Embryonic facial prominence (tissue), 1 donor: Measurements from ENCODE around the gene TBCD.
"Not testable (repeated sequence)": the region's sequence is repeated elsewhere in the genome, so short reads cannot be mapped to it uniquely, and the experiment has no call there.

Source experiments
- DNase-seq: peaks from one replicate; pipeline ENCODE4 v3.0.0-alpha.2; 2016; ENCODE audit errors: extremely low spot score

TBCD gene

DNA sequence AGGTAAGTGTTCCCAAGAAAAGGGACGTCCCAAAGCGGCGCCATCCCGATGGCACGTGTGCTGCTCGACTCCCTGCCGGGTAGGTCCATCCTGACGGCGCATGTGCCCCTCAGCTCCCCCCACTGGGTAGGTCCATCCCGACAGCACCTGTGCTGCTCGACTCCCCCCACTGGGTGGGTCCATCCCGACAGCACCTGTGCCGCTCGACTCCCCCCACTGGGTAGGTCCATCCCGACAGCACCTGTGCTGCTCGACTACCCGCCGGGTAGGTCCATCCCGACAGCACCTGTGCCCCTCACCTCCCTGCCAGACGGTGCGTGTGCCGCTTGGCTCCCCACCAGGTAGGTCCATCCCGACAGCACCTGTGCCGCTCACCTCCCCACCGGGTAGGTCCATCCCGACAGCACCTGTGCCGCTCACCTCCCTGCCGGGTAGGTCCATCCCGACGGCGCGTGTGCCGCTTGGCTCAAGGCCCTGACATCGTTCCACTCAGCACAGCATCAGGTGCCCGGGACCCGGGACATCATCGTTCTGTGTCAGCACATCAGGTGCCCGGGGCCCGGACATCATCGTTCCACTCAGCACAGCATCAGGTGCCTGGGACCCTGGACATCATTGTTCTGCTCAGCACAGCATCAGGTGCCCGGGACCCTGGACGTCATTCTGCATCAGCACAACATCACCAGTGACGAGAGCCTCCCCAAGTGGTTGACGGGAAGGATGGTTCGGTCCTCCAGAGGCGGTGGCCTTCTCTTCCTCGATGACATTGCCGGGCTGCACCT is 22.2 kb upstream of the TBCD start:
- no peak for DNase-seq

DNA sequence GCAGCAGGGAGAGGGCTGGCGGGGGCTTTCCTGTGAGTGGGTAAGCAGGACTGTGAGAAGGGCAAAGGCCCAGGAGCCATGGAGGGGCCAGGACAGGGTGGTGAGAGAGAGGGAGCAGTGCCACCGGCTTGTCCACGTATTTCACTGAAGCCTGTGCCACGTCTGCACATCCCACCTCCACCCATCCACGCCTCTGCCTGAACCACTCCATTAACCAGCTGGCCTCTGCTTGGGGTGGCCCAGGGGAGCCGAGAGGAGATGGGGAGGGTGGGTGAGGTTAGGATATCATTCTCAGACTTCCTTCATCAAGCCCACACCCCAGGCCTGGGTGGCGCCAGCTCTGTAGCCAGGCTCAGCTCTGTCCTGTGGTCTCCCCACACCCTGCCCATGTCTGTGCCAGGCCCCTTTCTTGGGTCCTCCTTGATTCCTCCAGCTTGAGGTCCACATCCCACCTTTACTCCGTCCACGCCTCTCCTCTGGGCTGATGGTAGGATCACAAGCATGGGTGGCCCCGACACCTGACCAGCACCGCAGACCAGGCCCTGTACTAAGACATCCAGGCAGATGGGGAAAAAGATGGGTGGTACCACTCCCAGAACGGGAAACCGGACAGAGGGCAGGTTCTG is 19.6 kb upstream of the TBCD start:
- no peak for DNase-seq

DNA sequence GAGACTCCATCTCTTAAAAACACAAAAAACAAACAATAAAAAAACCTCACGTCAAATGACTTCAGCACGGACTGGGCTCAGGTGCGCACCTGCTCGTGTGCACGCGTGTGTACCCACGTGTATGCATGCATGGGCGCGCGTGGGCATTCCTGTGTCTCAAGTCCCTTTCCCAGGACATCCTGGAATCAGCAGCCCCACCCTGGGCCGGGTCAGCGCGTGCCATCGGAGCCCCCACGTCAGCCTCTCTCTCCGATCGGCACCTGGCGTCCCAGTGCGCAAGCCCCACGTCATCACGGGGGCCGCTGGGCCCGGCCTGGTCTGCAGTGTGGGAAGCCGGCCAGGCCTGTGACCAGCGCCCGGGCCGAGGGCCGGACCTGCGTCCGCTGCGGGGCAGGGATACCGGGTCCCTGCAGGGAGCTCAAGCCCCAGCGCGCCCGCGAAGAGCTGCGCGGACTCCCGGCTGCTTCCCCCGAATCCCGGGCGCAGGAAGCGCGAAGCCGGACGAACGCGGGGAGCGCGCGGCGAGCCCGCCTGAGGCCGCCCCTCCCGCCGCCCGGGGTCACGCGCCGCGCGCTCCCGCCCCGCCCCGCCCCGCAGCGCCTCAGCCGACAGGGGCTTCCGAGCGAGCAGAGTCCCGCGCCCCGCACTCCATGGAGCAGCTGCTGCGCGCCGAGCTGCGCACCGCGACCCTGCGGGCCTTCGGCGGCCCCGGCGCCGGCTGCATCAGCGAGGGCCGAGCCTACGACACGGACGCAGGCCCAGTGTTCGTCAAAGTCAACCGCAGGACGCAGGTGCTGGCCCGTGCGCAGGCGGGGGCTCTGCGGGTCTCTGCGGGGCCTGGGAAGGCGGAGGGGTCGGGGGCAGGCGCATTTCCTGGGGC is 16.6 kb upstream of the TBCD start, which contains the start of gene FN3K:
FN3K (plus strand) TSS at position 629 of the 880 bp plus-strand sequence; CDS start at position 651, 22 bp downstream.
- DNase-seq, result no peak

DNA sequence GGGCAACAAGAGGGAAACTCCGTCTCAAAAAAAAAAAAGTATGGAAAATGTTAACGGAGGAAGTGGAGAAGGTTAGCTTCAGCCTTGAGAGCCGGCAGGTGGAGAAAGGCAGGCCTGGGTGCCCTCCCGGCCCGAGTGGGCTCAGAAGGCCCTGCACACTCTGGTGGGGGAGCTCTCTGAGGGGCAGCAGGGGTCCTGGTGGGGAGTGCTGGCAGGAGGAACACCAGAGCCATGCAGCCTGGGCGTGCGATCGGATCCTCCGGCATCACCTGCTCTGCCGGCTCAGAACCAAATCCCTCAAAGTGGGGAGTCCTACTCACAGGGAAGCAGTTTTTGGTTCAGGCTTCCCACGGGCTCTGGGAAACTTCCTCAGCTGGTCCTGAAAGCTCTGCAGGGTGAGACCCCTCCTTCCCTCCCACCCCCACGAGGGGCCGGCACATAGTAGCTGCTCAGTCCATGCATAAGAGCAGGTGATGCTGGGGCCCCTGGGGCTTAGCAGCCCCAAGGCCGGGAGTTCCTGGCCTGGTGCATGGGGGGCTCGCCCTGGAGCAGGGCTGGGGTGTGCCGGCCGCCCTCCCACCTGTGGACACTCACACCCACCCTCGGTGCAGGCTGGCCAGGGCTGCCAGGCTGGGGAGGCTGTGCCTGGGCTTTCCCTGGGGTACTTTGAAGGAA is 15.2 kb upstream of the TBCD start:
- no peak for DNase-seq

DNA sequence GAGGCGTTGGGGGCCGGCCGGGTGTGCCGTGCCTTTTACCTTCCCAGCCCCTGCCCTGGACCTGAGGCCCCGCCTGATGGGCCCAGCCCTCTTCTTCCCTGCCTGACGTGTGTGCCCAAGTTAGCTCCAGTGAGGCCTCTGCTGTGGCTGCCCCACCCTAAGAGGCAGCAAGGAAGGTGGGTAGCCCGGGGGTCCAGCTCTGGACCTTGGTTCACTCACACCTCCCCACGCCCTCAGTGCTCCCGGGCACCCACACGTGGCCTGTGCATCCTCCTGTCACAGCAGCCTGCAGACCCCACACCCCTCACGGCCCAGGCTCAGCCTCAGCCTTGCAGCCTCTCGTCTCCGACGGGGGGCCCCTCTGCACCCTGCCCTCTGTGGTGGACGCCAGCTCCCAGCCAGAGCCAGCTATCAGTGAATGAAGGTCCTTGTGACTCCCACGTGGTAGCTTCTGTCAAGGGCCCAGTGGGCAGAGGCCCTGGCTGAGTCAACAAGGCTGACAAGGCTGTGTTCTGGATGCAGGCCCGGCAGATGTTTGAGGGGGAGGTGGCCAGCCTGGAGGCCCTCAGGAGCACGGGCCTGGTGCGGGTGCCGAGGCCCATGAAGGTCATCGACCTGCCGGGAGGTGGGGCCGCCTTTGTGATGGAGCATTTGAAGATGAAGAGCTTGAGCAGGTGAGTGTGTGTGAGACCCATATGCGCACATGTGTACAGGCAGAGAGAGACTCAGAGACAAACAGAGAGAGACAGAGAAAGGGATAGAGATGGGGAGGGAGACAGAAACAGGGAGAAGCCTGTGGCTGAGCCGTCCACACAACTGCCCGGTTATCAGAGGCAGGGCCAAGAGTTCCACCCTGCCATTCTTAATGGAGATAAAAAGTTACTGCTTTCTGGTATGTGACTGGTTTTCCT is 13.6 kb upstream of the TBCD start:
- DNase-seq, result no peak

DNA sequence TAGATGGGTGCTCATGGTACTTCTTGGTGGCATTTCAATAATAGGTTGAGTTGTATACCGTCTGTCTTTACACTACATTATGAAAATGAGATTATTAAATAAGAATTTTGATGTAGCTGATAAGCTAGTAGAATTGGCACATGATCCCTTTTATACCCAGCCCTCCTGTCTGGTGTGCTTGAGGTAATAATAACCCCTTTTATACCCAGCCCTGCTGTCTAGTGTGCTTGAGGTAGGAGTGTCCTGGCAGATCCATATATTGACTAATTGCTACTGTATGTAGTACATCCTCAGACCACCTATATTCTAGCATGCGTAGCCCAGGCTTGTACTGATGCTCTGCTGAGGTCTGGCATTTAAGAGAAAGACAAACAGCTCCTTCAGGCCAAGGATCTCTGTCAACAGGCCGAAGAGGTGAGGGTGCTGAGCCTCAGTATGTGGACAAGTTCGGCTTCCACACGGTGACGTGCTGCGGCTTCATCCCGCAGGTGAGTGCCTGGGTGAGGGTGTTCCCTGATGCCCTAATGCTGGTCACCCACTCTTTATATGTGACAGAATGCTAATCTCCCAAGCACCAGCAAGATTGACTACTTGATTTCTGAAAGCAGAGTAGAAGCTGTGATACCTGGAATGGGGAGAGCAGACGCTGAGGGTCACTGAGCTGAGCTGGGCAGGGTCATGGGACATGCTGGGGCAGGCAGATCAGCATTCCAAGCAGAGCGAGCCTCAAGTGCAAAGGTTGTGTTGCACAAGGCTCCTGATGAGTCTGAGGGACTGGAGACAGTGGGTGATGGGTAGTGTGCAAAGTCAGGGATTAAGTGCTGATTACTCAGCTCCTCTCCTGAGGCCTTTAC is 10.7 kb upstream of the TBCD start:
- DNase-seq, result no peak

DNA sequence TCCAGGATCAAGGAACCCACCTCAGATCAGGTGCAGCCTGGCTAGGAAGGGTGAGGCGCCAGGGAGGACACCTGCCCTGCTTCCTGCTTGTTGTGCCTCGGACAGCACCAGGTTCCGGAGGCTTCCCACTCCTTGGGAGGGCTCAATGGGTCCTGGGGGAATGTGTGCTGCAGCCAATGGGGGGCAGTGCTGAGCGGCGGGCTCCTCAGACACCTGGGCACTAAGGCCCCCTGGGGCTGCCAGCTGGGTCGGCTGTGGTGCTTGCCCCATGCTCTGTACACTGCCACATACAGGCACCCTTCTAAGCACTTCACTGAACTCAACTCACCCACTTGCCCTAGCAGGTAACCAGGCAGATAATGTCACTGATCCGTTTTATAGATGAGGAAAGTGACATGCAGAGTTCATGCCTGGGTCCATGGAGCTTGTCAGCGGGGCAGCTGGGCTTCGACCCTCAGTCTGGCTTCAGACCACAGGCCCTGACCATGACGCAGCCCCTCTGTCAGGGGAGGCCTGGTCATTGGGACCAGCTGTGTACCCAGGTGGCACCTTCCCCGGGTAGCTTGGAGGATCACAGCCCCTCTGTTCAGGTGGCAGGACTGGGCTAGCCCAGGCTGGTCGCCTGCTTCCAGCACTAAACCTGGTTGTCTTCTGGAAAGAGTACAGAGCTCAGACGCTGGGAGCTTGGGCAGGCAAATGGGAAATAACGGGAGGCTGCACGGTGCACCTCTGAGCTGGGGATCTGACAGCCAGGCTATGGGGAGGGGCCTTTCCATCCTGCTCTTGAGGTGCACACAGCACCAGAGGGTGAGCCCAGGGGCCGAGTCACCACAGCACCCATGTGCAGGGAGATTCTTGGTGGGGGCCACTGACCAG is 8.3 kb upstream of the TBCD start:
- DNase-seq, result no peak

DNA sequence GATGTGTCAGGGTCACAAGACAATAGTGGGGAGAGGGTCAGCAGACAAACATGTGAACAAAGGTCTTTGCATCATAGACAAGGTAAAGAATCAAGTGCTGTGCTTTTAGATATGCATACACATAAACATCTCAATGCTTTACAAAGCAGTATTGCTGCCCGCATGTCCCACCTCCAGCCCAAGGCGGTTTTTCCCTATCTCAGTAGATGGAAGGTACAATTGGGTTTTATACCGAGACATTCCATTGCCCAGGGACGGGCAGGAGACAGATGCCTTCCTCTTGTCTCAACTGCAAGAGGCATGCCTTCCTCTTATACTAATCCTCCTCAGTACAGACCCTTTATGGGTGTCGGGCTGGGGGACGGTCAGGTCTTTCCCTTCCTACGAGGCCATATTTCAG is 7.1 kb upstream of the TBCD start:
- DNase-seq, result not testable (repeated sequence)

DNA sequence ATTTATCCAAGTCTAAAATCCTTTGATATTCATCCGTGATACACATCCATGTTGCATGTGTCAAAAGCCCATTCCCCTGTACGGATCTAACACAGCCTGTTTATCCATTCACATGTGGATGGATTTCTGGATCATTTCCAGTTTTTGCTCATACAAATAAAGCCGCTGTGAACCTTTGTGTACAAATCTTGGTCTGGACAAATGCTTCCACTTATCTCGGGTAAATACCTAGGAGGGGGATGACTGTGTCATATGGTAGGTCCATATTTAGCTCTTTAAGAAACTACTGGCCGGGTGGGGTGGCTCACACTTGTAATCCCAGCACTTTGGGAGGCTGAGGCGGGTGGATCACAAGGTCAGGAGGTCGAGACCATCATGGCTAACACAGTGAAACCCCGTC is 6.3 kb upstream of the TBCD start:
- no peak for DNase-seq

DNA sequence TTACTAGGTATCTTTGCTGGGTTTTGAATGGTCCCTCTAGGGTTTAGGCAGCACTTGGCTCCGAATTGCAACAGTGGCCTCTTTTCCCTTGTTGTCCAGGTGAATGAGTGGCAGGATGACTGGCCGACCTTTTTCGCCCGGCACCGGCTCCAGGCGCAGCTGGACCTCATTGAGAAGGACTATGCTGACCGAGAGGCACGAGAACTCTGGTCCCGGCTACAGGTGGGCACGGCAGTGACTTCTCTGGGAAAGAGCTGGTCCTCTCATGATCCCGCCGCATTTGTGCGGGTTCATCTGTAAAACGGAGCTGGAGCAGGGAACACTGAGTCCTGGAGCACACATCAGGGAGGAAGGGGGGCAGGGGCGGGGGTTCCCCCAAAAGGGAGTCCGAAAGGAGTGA is 3.1 kb upstream of the TBCD start:
- no peak for DNase-seq

DNA sequence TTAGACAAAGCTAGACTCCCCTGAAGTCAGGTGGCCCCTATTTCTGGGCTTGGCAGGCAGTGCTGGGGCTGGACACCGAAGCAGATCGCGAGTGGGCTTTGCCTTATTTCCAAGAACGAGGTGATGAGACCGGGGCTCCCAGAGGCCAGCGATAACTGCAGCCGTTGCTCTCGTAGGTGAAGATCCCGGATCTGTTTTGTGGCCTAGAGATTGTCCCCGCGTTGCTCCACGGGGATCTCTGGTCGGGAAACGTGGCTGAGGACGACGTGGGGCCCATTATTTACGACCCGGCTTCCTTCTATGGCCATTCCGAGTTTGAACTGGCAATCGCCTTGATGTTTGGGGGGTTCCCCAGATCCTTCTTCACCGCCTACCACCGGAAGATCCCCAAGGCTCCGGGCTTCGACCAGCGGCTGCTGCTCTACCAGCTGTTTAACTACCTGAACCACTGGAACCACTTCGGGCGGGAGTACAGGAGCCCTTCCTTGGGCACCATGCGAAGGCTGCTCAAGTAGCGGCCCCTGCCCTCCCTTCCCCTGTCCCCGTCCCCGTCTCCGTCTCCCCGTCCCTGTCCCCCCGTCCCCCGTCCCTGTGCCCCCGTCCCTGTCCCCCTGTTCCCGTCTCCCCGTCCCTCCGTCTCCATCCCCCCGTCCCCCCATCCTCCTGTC is 1.5 kb upstream of the TBCD start:
- no peak for DNase-seq

DNA sequence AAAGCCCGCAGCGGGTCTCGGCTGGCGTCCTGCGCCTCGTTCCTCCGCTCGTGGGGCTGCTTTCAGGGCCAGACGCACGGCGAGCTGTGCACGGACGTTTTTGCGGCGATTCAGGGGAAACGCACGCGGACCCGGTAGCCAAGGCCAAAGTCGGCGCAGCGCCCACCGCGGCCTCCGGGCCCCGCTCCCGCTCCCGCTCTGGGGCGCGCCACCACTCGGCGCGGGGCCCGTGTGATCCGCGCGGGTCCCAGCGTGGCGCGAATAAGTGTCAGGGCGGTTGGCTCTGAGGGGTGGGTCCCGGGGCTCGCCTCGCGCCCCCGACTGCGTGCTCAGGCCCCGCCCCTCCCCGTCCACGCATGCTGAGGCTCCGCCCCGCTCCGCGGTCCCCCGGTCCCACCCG is 694 bp upstream of the TBCD start:
- DNase-seq, result no peak

DNA sequence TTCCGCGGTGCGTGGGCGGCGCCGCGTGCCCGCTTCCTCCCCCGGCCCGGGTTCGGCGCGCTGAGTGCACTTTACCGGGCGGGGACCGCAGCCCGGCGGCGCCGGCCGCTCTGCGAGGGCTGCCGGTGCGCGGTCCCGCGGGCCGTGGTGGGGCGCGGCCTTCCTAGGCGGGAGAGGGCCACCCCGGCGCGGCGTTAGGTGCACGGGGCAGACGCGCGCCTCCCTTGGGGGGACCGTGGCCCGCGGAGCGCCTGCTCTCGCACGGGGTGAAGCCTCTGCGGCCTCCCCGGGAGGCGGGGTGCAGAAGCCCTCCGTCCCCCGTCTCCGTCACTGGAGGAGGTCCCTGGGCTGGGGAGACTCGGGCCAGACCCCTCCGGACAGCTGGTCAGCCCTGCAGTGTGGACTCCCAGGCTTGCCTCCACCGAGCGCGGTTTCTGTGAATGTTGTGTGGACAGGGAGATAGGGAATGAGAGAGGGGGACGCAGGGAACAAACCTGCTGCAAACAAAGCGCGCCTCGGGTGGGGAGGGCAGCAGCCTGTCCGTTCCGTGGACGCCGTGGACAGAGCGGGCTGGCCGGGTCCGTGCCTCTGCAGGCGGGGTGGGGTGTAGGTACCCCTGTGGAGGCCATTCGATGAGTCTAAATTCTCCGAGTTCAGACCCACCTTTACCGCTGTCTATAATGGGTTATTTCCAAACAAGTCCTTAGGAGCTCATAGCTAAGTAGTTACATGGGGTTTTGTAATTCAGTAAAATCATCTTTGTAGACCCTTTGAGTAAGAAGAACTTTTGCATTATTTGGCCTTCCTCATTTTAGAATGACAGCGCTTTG is 721 bp downstream of the TBCD start:
- no peak for DNase-seq

DNA sequence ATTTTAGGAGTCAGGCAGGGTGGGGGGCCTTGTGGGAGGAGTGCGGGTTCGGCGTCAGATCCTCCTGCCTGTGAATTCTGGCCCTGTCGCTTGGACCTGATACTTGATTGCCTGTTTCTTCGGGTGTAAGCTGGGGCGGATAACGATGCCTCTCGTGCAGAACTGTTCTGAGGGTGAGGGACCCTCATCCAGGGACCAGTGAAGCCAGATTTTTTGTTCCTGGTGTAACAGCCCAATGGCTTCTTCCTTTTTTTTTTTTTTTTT is 1.3 kb downstream of the TBCD start:
- DNase-seq, result no peak

DNA sequence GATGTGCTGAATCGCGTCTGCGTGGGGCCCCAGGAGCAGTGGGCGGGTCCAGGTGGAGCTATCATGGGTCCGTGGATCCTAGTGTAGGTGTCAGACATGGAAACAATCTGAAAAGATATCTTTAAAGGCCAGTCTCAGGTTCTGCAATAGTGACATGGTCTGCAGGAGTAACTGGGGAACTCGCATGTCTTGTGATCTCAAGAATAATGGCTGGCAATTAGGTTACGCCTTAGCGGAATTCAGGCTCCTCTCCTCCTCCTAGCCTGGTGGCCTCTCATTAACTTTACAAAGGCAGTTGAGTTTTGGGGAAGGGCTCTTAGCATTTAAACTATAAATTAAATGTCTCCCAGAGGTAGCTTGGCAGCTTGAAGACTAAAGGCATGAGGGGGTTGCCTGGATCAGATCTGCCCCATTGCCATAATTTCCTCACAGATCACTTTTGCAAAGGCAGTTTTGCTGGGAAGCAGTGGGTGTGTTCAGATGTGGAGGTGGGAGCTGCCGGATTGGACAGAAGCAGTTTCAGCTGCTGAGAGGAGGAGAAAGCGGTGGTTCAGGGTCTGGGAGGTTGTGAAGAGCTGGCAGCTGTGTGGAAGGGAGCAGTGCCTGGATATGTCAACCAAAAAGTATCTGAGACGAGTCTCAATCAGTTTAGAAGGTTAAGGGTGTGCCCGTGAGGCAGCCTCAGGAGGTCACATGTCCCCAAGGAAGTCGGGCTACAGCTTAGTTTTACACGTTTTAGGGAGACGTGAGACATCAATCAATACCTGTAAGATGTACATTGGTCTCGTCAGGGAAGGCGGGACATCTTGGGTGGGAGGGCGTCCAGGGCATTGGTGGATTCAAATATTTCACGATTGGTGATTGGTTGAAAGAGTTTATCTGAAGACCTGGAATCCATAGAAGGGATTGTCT is 2.7 kb downstream of the TBCD start:
- no peak for DNase-seq

DNA sequence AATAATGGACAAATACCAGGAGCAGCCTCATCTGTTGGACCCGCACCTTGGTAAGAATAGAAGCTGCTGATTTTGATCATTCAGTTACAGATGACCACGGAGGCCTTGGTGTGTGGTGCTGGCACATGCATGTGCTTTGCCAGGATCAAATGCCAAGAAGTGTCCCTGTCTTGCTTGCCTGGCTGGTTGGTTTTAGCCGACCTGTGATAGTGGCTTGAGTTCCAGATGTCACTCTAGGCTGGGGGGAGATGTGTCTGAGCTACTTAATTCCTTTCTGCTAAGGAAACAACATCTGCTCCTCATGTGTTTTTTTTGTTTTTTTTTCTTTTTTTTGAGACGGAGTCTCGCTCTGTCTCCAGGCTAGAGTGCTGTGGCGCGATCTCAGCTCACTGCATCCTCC is 4.3 kb downstream of the TBCD start:
- no peak for DNase-seq

DNA sequence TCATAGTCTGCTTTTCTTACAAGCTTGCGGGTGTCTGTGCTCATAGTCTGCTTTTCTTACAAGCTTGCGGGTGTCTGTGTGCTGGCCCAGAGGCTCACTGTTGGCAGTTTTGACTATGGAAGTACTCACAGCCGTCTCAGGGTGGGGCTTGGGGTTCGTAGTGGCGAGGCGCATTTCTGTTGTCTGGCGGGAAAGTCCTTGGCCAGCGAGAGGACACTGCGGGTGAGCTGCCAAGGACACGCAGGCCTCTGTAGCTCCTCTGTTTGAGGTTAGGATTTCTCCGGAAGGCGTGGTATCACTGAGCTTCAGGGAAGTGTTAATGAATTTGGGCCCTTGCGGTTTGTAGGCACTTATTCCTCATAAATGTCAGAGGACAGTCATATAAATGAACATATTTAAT is 13.5 kb downstream of the TBCD start:
- DNase-seq, result no peak
